Measurements from ENCODE around the gene CIC. TPM values are rescaled to one million over a fixed set of nuclear protein-coding genes. Genes with fewer than 3 reads are reported as not detected.

The CIC gene
- total RNA-seq, 2 experiments from 2014 or later, result 84.4 to 92.2 TPM

GRCh38 chr19:42270346-42271044 lies 1.4 kb downstream of the CIC start:
- no peak overlapping the region for H3K27ac Mint-ChIP-seq
- DNase-seq (peak; percentile 71), ATAC-seq (ENCODE audit: low read depth) (peak; percentile 1)
- POLR2A ChIA-PET, result interaction anchor here (0.5 to 2.4 kb wide), 15 partner anchors 9 to 1537 kb away, joined by 3 to 32 read pairs (median 4); partner anchors contain the start of genes GSK3A, PAFAH1B3 and PRR19
- peaks cover 13% of the 10 kb centered on the region for H3K36me3 Mint-ChIP-seq
- no peaks in the 10 kb centered on the region for H3K9me3 Mint-ChIP-seq
- no peaks in the 10 kb centered on the region for H3K27me3 Mint-ChIP-seq
- H3K4me1 Mint-ChIP-seq, result peaks cover 36% of the 10 kb centered on the region
- H3K4me3 Mint-ChIP-seq, result peak overlapping the region; percentile 99

- no peaks in the 10 kb centered on the region for H3K27me3 Mint-ChIP-seq
- ATAC-seq (ENCODE audit: low read depth) (no peak), DNase-seq (no peak)
- peak overlapping the region; percentile 76 for H3K27ac Mint-ChIP-seq
- H3K4me3 Mint-ChIP-seq, result peak overlapping the region; percentile 99
- POLR2A ChIA-PET, result interaction anchor here (0.5 to 2.4 kb wide), 14 partner anchors 8 to 1537 kb away, joined by 3 to 32 read pairs (median 4); partner anchors contain the start of genes GSK3A, PAFAH1B3 and PRR19
- H3K4me1 Mint-ChIP-seq, result peaks cover 40% of the 10 kb centered on the region
- H3K36me3 Mint-ChIP-seq, result peaks cover 17% of the 10 kb centered on the region
- no peaks in the 10 kb centered on the region for H3K9me3 Mint-ChIP-seq
These were observed 2.0 kb downstream of the CIC start for GRCh38 chr19:42271045-42271419.

- Mint-ChIP-seq H3K27ac (peak overlapping the region; percentile 76), H3K4me3 (no peak overlapping the region)
These were observed 2.9 kb downstream of the CIC start for GRCh38 chr19:42271861-42272534.

GRCh38 chr19:42272535-42272897 lies 3.5 kb downstream of the CIC start:
- no peaks in the 10 kb centered on the region for H3K9me3 Mint-ChIP-seq
- H3K27me3 Mint-ChIP-seq, result no peaks in the 10 kb centered on the region
- ATAC-seq (ENCODE audit: low read depth), result no peak
- H3K27ac Mint-ChIP-seq, result no peak overlapping the region
- H3K4me3 Mint-ChIP-seq, result no peak overlapping the region
- H3K4me1 Mint-ChIP-seq, result peaks cover 49% of the 10 kb centered on the region
- peaks cover 21% of the 10 kb centered on the region for H3K36me3 Mint-ChIP-seq
- DNase-seq, result peak; percentile 25
- POLR2A ChIA-PET, result no interaction called here

More at GRCh38 chr19:42271861-42272534, 2.9 kb downstream of the CIC start:
- Mint-ChIP-seq H3K36me3 (peaks cover 21% of the 10 kb centered on the region), H3K4me1 (peaks cover 49% of the 10 kb centered on the region), H3K9me3 (no peaks in the 10 kb centered on the region), H3K27me3 (no peaks in the 10 kb centered on the region)
- POLR2A ChIA-PET, result no interaction called here
- ATAC-seq (ENCODE audit: low read depth) (no peak), DNase-seq (peak; percentile 28)

GRCh38 chr19:42272989-42273406 lies 3.9 kb downstream of the CIC start:
- ATAC-seq (ENCODE audit: low read depth) (no peak), DNase-seq (peak; percentile 29)
- Mint-ChIP-seq H3K4me3 (no peak overlapping the region), H3K9me3 (no peaks in the 10 kb centered on the region), H3K27me3 (no peaks in the 10 kb centered on the region), H3K36me3 (peaks cover 21% of the 10 kb centered on the region), H3K27ac (no peak overlapping the region), H3K4me1 (peaks cover 44% of the 10 kb centered on the region)
- POLR2A ChIA-PET, result no interaction called here

- Mint-ChIP-seq H3K9me3 (no peaks in the 10 kb centered on the region), H3K27ac (no peak overlapping the region), H3K4me3 (no peak overlapping the region), H3K36me3 (peaks cover 21% of the 10 kb centered on the region), H3K4me1 (peaks cover 47% of the 10 kb centered on the region), H3K27me3 (no peaks in the 10 kb centered on the region)
- POLR2A ChIA-PET, result interaction anchor here (0.6 kb wide), 1 partner anchor 183 kb away, joined by 5 read pairs; no protein-coding TSS in a partner anchor
- ATAC-seq (ENCODE audit: low read depth) (no peak), DNase-seq (no peak)
These were observed 4.5 kb downstream of the CIC start for GRCh38 chr19:42273407-42274064.

GRCh38 chr19:42274065-42274682 lies 5.1 kb downstream of the CIC start:
- no peak overlapping the region for H3K4me3 Mint-ChIP-seq
- H3K27me3 Mint-ChIP-seq, result no peaks in the 10 kb centered on the region
- H3K27ac Mint-ChIP-seq, result no peak overlapping the region
- H3K9me3 Mint-ChIP-seq, result no peaks in the 10 kb centered on the region
- peaks cover 52% of the 10 kb centered on the region for H3K4me1 Mint-ChIP-seq
- peaks cover 21% of the 10 kb centered on the region for H3K36me3 Mint-ChIP-seq
- DNase-seq, result no peak
- POLR2A ChIA-PET, result interaction anchor here (0.6 to 0.7 kb wide), 2 partner anchors 153 to 183 kb away, joined by 3 to 5 read pairs; no protein-coding TSS in a partner anchor
- no peak for ATAC-seq (ENCODE audit: low read depth)

- H3K9me3 Mint-ChIP-seq, result no peaks in the 10 kb centered on the region
These were observed 6.1 kb downstream of the CIC start for GRCh38 chr19:42275103-42275502.

GRCh38 chr19:42275517-42275916 lies 6.5 kb downstream of the CIC start:
- Mint-ChIP-seq H3K27ac (peak overlapping the region; percentile 77), H3K4me1 (peaks cover 47% of the 10 kb centered on the region), H3K36me3 (peaks cover 17% of the 10 kb centered on the region), H3K27me3 (no peaks in the 10 kb centered on the region), H3K9me3 (no peaks in the 10 kb centered on the region), H3K4me3 (peak overlapping the region; percentile 31)
- POLR2A ChIA-PET, result no interaction called here
- ATAC-seq (ENCODE audit: low read depth) (no peak), DNase-seq (no peak)

More at GRCh38 chr19:42275103-42275502, 6.1 kb downstream of the CIC start:
- ATAC-seq (ENCODE audit: low read depth), result no peak
- peaks cover 19% of the 10 kb centered on the region for H3K36me3 Mint-ChIP-seq
- POLR2A ChIA-PET, result interaction anchor here (0.6 to 0.7 kb wide), 2 partner anchors 31 to 153 kb away, joined by 3 read pairs; no protein-coding TSS in a partner anchor
- no peaks in the 10 kb centered on the region for H3K27me3 Mint-ChIP-seq
- no peak for DNase-seq
- H3K4me1 Mint-ChIP-seq, result peaks cover 50% of the 10 kb centered on the region
- peak overlapping the region; percentile 27 for H3K4me3 Mint-ChIP-seq
- H3K27ac Mint-ChIP-seq, result peak overlapping the region; percentile 77

- POLR2A ChIA-PET, result interaction anchor here (7.1 kb wide), 1 partner anchor 32 kb away, joined by 73 read pairs; the partner anchor contains the start of gene GSK3A
- H3K4me1 Mint-ChIP-seq, result peaks cover 43% of the 10 kb centered on the region
- no peaks in the 10 kb centered on the region for H3K9me3 Mint-ChIP-seq
- H3K27me3 Mint-ChIP-seq, result no peaks in the 10 kb centered on the region
- peak overlapping the region; percentile 31 for H3K4me3 Mint-ChIP-seq
- H3K36me3 Mint-ChIP-seq, result peaks cover 17% of the 10 kb centered on the region
- peak overlapping the region; percentile 77 for H3K27ac Mint-ChIP-seq
- ATAC-seq (ENCODE audit: low read depth), result no peak
- DNase-seq, result no peak
These were observed 7.2 kb downstream of the CIC start for GRCh38 chr19:42276284-42276683.

GRCh38 chr19:42276821-42277220 lies 7.8 kb downstream of the CIC start:
- POLR2A ChIA-PET, result interaction anchor here (7.1 kb wide), 1 partner anchor 32 kb away, joined by 73 read pairs; the partner anchor contains the start of gene GSK3A
- no peak for DNase-seq
- Mint-ChIP-seq H3K27ac (peak overlapping the region; percentile 48), H3K36me3 (peaks cover 17% of the 10 kb centered on the region), H3K4me3 (no peak overlapping the region), H3K27me3 (no peaks in the 10 kb centered on the region), H3K9me3 (no peaks in the 10 kb centered on the region), H3K4me1 (peaks cover 43% of the 10 kb centered on the region)
- no peak for ATAC-seq (ENCODE audit: low read depth)

GRCh38 chr19:42277821-42278451 lies 8.9 kb downstream of the CIC start:
- H3K27ac Mint-ChIP-seq, result peak overlapping the region; percentile 97
- POLR2A ChIA-PET, result interaction anchor here (2.7 to 7.1 kb wide), 2 partner anchors 8 to 33 kb away, joined by 26 to 73 read pairs; partner anchors contain the start of genes CIC and GSK3A
- H3K27me3 Mint-ChIP-seq, result no peaks in the 10 kb centered on the region

More at GRCh38 chr19:42277821-42278451, 8.9 kb downstream of the CIC start:
- Mint-ChIP-seq H3K36me3 (peaks cover 17% of the 10 kb centered on the region), H3K9me3 (no peaks in the 10 kb centered on the region), H3K4me3 (no peak overlapping the region), H3K4me1 (peaks cover 51% of the 10 kb centered on the region)
- DNase-seq (no peak), ATAC-seq (ENCODE audit: low read depth) (no peak)

Measured in activated naive CD8-positive, alpha-beta T cell treated with anti-CD3 and anti-CD28 coated beads, Interleukin-2, amount 10 ng/mL, durations not matched to agents 7 days and 5 days (primary cell).